Sigmoid colon (tissue), 4 donors: ENCODE data around the gene OR6B2.
"Not testable (repeated sequence)": the region's sequence is repeated elsewhere in the genome, so short reads cannot be mapped to it uniquely, and the experiment has no call there.

Experiments
- CTCF ChIP-seq, 4 experiments: fragments of 450-650 bp in 3 of 4; fragments of 200-600 bp in 1 of 4; IDR thresholded peaks; one replicate each; pipeline ENCODE4 v1.5.1; 2016 to 2019; ENCODE audit warnings: antibody characterized with exemption in 4 of 4, mild to moderate bottlenecking in 3 of 4, moderate library complexity in 2 of 4
- POLR2A ChIP-seq, 2 donors: fragments of 450-650 bp; IDR thresholded peaks; one replicate each; pipeline ENCODE4 v1.6.1; 2016; ENCODE audit warnings: antibody characterized with exemption in 2 of 2, mild to moderate bottlenecking in 2 of 2, moderate library complexity in 2 of 2
- POLR2AphosphoS5 ChIP-seq, 4 donors: sonication (generic); formaldehyde crosslinking; IDR thresholded peaks; one replicate each; pipeline ENCODE4 v1.6.1; 2017; ENCODE audit warnings: antibody characterized with exemption in 4 of 4

- TF ChIP-seq CTCF, POLR2A, POLR2AphosphoS5 (IDR thresholded peaks at IDR 0.05): not testable (repeated sequence)
These were observed 13.9 kb upstream of the OR6B2 start for GRCh38 chr2:240044096-240044495.
